Esophagus squamous epithelium (tissue), 5 donors: ENCODE data around the gene PLCB4. TPM values are rescaled to one million over a fixed set of nuclear protein-coding genes. Genes with fewer than 3 reads are reported as not detected.

Experiments used
- DNase-seq: peaks from one replicate; lab custom pipeline; 2025; lab: John Stamatoyannopoulos, UW
- H3K27ac ChIP-seq, 4 donors: fragments of 200-600 bp; sonication (generic); one replicate each; pipeline ENCODE4 v1.5.1; 2016 to 2019; ENCODE audit warnings: mild to moderate bottlenecking in 1 of 4
- H3K27me3 ChIP-seq, 4 donors: fragments of 200-600 bp; sonication (generic); 1 replicate in 3 of 4; 2 replicates in 1 of 4; pipeline versions ENCODE4 v1.5.1 to v1.6.0; 2017 to 2021; ENCODE audit warnings: antibody characterized with exemption in 1 of 4
- H3K36me3 ChIP-seq, 3 donors: fragments of 200-600 bp; sonication (generic); one replicate each; pipeline ENCODE4 v1.5.1; 2016 to 2019
- H3K4me1 ChIP-seq, 3 donors: fragments of 200-600 bp; sonication (generic); one replicate each; pipeline ENCODE4 v1.5.1; 2017 to 2019
- H3K4me3 ChIP-seq, 4 donors: fragments of 200-600 bp; sonication (generic); 1 replicate in 3 of 4; 2 replicates in 1 of 4; pipeline ENCODE4 v1.5.1; 2016 to 2019; ENCODE audit warnings: mild to moderate bottlenecking in 2 of 4, moderate library complexity in 1 of 4
- H3K9me3 ChIP-seq, 3 donors: fragments of 200-600 bp; sonication (generic); one replicate each; pipeline ENCODE4 v1.5.1; 2016 to 2019
- CTCF ChIP-seq, 6 experiments: fragments of 450-650 bp in 4 of 6; fragments of 200-600 bp in 2 of 6; sonication (generic) in 2 of 6; IDR thresholded peaks; one replicate each; pipeline ENCODE4 v1.5.1; 2016 to 2019; ENCODE audit warnings: antibody characterized with exemption in 6 of 6, mild to moderate bottlenecking in 4 of 6, moderate library complexity in 4 of 6
- POLR2A ChIP-seq, 4 donors: fragments of 450-650 bp; IDR thresholded peaks; one replicate each; pipeline ENCODE4 v1.6.1; 2017; ENCODE audit warnings: antibody characterized with exemption in 4 of 4, mild to moderate bottlenecking in 4 of 4, moderate library complexity in 3 of 4
- WGBS, 2 donors: methylation state at CpG; one replicate each; pipeline ENCODE4 v1.1.5; 2018; 5-methylcytosine and 5-hydroxymethylcytosine counted together
- intact Hi-C: fragments of 100-400 bp; cut with DNase I; formaldehyde crosslinking; loops from one replicate; pipeline ENCODE4 v1.15.0; 2022
- total RNA-seq, 4 donors: library from RNA; depleted of rRNA; stranded (reverse); fragments of >200 nt; gene quantifications; one replicate each; pipeline ENCODE4 v1.1.0, GENCODE V29; 2016
- donor health status: DM: yes; HTN: yes; CAD: no.

The PLCB4 gene
- total RNA-seq, 4 donors from 2014 or later, result 1.1 to 13.7 (median 2.8) TPM

- Histone ChIP-seq H3K4me3 (no peak overlapping the region), H3K27me3 (no peaks in the 10 kb centered on the region), H3K4me1 (peaks cover 0 to 16% (median 4%) of the 10 kb centered on the region in 3 donors), H3K9me3 (no peaks in the 10 kb centered on the region), H3K27ac (no peak overlapping the region), H3K36me3 (no peaks in the 10 kb centered on the region)
- DNase-seq, result no peak
- TF ChIP-seq CTCF (IDR thresholded peaks at IDR 0.05) (no peak), POLR2A (IDR thresholded peaks at IDR 0.05) (no peak)
- WGBS, 2 donors, result 59 to 65% methylated on average over 3 of the region's 3 CpGs
- intact Hi-C loops, result no loop called here
Observed at GRCh38 chr20:9053108-9053507, 15.8 kb upstream of the PLCB4 start.

GRCh38 chr20:9054176-9054575 is 14.7 kb upstream of the PLCB4 start:
- 75 to 87% methylated on average over 3 of the region's 3 CpGs for WGBS, 2 donors
- DNase-seq, result no peak
- Histone ChIP-seq H3K4me1 (peaks cover 0 to 16% (median 4%) of the 10 kb centered on the region in 3 donors), H3K9me3 (no peaks in the 10 kb centered on the region), H3K36me3 (no peaks in the 10 kb centered on the region), H3K27ac (no peak overlapping the region), H3K27me3 (no peaks in the 10 kb centered on the region), H3K4me3 (no peak overlapping the region)
- intact Hi-C loops, result no loop called here
- no peak for TF ChIP-seq CTCF (IDR thresholded peaks at IDR 0.05)
- no peak for TF ChIP-seq POLR2A (IDR thresholded peaks at IDR 0.05)

- Histone ChIP-seq H3K4me1 (no peaks in the 10 kb centered on the region), H3K27ac (no peak overlapping the region), H3K27me3 (no peaks in the 10 kb centered on the region), H3K9me3 (no peaks in the 10 kb centered on the region), H3K4me3 (no peak overlapping the region), H3K36me3 (no peaks in the 10 kb centered on the region)
- 75 to 80% methylated on average over 6 of the region's 6 CpGs for WGBS, 2 donors
- intact Hi-C loops, result no loop called here
- DNase-seq, result no peak
- TF ChIP-seq CTCF (IDR thresholded peaks at IDR 0.05), result no peak
- TF ChIP-seq POLR2A (IDR thresholded peaks at IDR 0.05), result no peak
Observed at GRCh38 chr20:9059931-9060330, 9.0 kb upstream of the PLCB4 start.

GRCh38 chr20:9061434-9061833 is 7.5 kb upstream of the PLCB4 start:
- no peaks in the 10 kb centered on the region for H3K36me3 ChIP-seq
- no peak overlapping the region for H3K4me3 ChIP-seq
- no peaks in the 10 kb centered on the region for H3K4me1 ChIP-seq
- H3K27me3 ChIP-seq, result no peaks in the 10 kb centered on the region
- TF ChIP-seq POLR2A (IDR thresholded peaks at IDR 0.05) (no peak), CTCF (IDR thresholded peaks at IDR 0.05) (no peak)
- no peak for DNase-seq
- WGBS, 2 donors, result 79 to 100% methylated on average over 1 of the region's 1 CpG
- no peaks in the 10 kb centered on the region for H3K9me3 ChIP-seq
- intact Hi-C loops, result no loop called here
- no peak overlapping the region for H3K27ac ChIP-seq

- Histone ChIP-seq H3K27me3 (no peaks in the 10 kb centered on the region), H3K27ac (no peak overlapping the region), H3K4me3 (no peak overlapping the region), H3K36me3 (no peaks in the 10 kb centered on the region), H3K9me3 (no peaks in the 10 kb centered on the region), H3K4me1 (no peaks in the 10 kb centered on the region)
- TF ChIP-seq POLR2A (IDR thresholded peaks at IDR 0.05) (no peak), CTCF (IDR thresholded peaks at IDR 0.05) (no peak)
- no peak for DNase-seq
- WGBS, 2 donors, result 50 to 55% methylated on average over 2 of the region's 2 CpGs
- intact Hi-C loops, result no loop called here
Observed at GRCh38 chr20:9062066-9062465, 6.8 kb upstream of the PLCB4 start.
